GM21367 (cell line): Measurements from ENCODE around the gene CCL17.
"Not testable (repeated sequence)": the region's sequence is repeated elsewhere in the genome, so short reads cannot be mapped to it uniquely, and the experiment has no call there.

Source experiments
- ATAC-seq: cut with Tn5 transposase; IDR thresholded peaks from one replicate; pipeline ENCODE4 v1.9.1; 2021; ENCODE audit not compliant: unreplicated experiment

CCL17 gene

GRCh38 chr16:57395026-57395425, 9.5 kb upstream of the CCL17 start:
- no peak for ATAC-seq

- no peak for ATAC-seq
Measured at GRCh38 chr16:57396786-57397185, 7.8 kb upstream of the CCL17 start.

GRCh38 chr16:57397493-57397892, 7.1 kb upstream of the CCL17 start:
- not testable (repeated sequence) for ATAC-seq

GRCh38 chr16:57401943-57402640, 2.5 kb upstream of the CCL17 start:
- ATAC-seq: no peak

GRCh38 chr16:57405097-57405496, 530 bp downstream of the CCL17 start:
- no peak for ATAC-seq

- ATAC-seq: no peak
Measured at GRCh38 chr16:57406881-57407280, 2.3 kb downstream of the CCL17 start.

GRCh38 chr16:57407521-57408353, 3.2 kb downstream of the CCL17 start:
- no peak for ATAC-seq

- no peak for ATAC-seq
Measured at GRCh38 chr16:57409065-57409464, 4.5 kb downstream of the CCL17 start.

GRCh38 chr16:57409870-57410587, 5.5 kb downstream of the CCL17 start:
- no peak for ATAC-seq

GRCh38 chr16:57411362-57411976, 6.9 kb downstream of the CCL17 start:
- ATAC-seq: no peak

GRCh38 chr16:57412584-57412983, 8.0 kb downstream of the CCL17 start:
- no peak for ATAC-seq

GRCh38 chr16:57413301-57413730, 8.7 kb downstream of the CCL17 start:
- ATAC-seq: peak; percentile 77

GRCh38 chr16:57413733-57414132, 9.2 kb downstream of the CCL17 start:
- ATAC-seq: no peak

GRCh38 chr16:57416084-57416483, 11.5 kb downstream of the CCL17 start:
- ATAC-seq: no peak

- ATAC-seq: no peak
Measured at GRCh38 chr16:57419506-57419905, 14.9 kb downstream of the CCL17 start.

- no peak for ATAC-seq
Measured at GRCh38 chr16:57422026-57422944, 17.7 kb downstream of the CCL17 start.

GRCh38 chr16:57423152-57423551, 18.6 kb downstream of the CCL17 start:
- ATAC-seq: no peak

GRCh38 chr16:57424583-57424982, 20.0 kb downstream of the CCL17 start:
- ATAC-seq: no peak

GRCh38 chr16:57426356-57426755, 21.8 kb downstream of the CCL17 start:
- ATAC-seq: no peak

GRCh38 chr16:57427307-57427706, 22.7 kb downstream of the CCL17 start:
- ATAC-seq: no peak
